H1 (cell line): Measurements from ENCODE around the gene NPY1R. TPM values are rescaled to one million over a fixed set of nuclear protein-coding genes. Genes with fewer than 3 reads are reported as not detected.

Experiments used
- BACH1 ChIP-seq: IDR thresholded peaks from 2 replicates; pipeline ENCODE4 v1.6.1; 2012; ENCODE audit warnings: low read length, improper control_type of control experiment
- CTBP2 ChIP-seq: IDR thresholded peaks from 2 replicates; pipeline ENCODE4 v1.7.0; 2011; ENCODE audit warnings: borderline replicate concordance, mild to moderate bottlenecking, moderate library complexity, mixed read lengths, low read length; ENCODE audit not compliant: insufficient read depth, insufficient read length
- HDAC2 ChIP-seq, 2 experiments: fragments of 300-600 bp in 1 of 2; sonication (generic) in 1 of 2; IDR thresholded peaks; 2 replicates each; pipeline ENCODE4 v1.6.1; 2011 to 2012; ENCODE audit warnings: low read depth in 2 of 2, low read length in 2 of 2, mild to moderate bottlenecking in 2 of 2, moderate library complexity in 2 of 2, borderline replicate concordance in 1 of 2, inconsistent platforms in 1 of 2
- polyA plus RNA-seq, 7 experiments: library from polyadenylated mRNA; depleted of rRNA in 3 of 7; stranded (reverse) in 5 of 7; unstranded in 2 of 7; fragments of >200 nt in 5 of 7; fragments of 200-250 nt in 2 of 7; gene quantifications; 1 replicate in 5 of 7; 2 replicates in 1 of 7; 4 replicates in 1 of 7; pipeline versions ENCODE4 v1.2.1 to v1.2.3, GENCODE V29; 2011 to 2013; ENCODE audit warnings: missing spikeins in 2 of 7, mixed read lengths in 2 of 7
- total RNA-seq: library from RNA; stranded (reverse); fragmentation: NEBNext Ultra II Directional; extraction: Animal tissue kit (Norgen Biotek cat#: 25700); gene quantifications from 2 replicates; pipeline ENCODE4 v1.2.1, GENCODE V29; 2021
- TF ChIP-seq, protein P1 (sequence below): IDR thresholded peaks from 2 replicates; pipeline ENCODE4 v1.6.1; 2012; ENCODE audit warnings: inconsistent platforms

NPY1R gene
- total and polyA plus RNA-seq, 2 of the 8 experiments (the other 6 are each of a cell fraction or from before 2014, with no cell fraction given) = 5.9 to 6.3 TPM

DNA sequence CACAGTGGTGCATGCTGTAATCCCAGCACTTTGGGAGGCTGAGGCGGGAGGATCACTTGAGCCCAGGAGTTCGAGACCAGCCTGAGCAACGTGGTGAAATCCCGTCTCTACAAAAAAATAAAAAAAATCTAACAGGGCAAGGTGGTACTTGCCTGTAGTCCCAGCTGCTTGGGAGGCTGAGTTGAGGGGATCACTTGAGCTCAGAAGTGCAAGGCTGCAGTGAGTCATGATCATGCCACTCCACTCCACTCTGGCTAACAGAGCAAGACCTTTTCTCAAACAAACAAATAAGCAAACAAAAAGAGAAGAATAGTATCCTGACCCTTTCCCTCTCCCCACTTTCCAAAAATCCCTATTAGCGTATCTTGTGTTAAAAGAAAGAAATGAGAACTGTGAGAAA, 52.7 kb downstream of the NPY1R start (continued):
- TF ChIP-seq, protein P1, sequence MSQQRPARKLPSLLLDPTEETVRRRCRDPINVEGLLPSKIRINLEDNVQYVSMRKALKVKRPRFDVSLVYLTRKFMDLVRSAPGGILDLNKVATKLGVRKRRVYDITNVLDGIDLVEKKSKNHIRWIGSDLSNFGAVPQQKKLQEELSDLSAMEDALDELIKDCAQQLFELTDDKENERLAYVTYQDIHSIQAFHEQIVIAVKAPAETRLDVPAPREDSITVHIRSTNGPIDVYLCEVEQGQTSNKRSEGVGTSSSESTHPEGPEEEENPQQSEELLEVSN = no peak
- TF ChIP-seq HDAC2 (IDR thresholded peaks at IDR 0.05; ENCODE audit: borderline replicate concordance in 1 of 2, low read depth in 2 of 2, low read length in 2 of 2) = no peak
- no peak for TF ChIP-seq BACH1
- TF ChIP-seq CTBP2 = no peak
